Renal pelvis (tissue), 4 donors: Measurements from ENCODE around the gene DMRTA2. TPM values are rescaled to one million over a fixed set of nuclear protein-coding genes. Genes with fewer than 3 reads are reported as not detected.
A peak's percentile ranks its signal among the peaks of the same experiment; 100 is the strongest.
"Not testable (repeated sequence)": the region's sequence is repeated elsewhere in the genome, so short reads cannot be mapped to it uniquely, and the experiment has no call there.

Experiments
- DNase-seq: peaks from one replicate; pipeline ENCODE4 v3.0.0-alpha.2; 2013
- polyA plus RNA-seq, 3 donors: library from polyadenylated mRNA; unstranded; fragments of 120-200 nt; gene quantifications; one replicate each; pipeline ENCODE4 v1.2.1, GENCODE V29; 2013; ENCODE audit not compliant: insufficient read length in 3 of 3

The DMRTA2 gene
- polyA plus RNA-seq, 3 donors: not detected

DNA sequence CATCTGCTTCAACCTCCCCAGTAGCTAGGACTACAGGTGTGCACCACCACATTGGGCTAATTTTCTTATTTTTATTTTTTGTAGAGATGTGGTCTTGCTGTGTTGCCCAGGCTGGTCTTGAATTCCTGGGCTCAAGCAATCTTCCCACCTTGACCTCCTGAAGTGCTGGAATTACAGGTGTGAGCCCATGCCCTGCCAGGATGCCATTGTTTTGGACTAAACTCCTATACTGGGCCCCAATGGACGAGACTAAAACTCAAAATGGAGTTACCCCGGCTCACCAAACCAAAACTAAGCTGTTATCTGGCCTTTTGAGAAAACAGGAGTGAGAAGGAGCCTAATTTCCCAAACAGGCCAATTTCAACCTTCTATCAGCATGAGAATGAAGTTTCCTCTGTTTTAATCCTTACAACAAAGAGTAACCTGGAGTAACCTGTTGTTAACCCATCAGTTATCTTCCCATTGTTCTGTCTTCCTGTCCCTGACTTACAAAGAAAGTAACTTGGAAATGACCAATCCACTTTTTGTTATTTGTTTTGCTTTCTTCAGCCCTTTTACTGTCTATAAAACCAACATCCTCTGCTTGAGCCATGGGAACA is 29.6 kb downstream of the DMRTA2 start:
- no peak for DNase-seq

DNA sequence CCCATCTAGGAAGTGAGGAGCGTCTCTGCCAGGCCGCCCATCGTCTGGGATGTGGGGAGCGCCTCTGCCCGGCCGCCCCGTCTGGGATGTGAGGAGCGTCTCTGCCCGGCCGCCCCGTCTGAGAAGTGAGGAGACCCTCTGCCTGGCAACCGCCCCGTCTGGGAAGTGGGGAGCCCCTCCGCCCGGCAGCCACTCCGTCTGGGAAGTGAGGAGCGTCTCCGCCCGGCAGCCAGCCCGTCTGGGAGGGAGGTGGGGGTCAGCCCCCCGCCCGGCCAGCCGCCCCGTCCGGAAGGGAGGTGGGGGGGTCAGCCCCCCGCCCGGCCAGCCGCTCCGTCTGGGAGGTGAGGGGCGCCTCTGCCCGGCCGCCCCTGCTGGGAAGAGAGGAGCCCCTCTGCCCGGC is 41.7 kb downstream of the DMRTA2 start:
- not testable (repeated sequence) for DNase-seq

DNA sequence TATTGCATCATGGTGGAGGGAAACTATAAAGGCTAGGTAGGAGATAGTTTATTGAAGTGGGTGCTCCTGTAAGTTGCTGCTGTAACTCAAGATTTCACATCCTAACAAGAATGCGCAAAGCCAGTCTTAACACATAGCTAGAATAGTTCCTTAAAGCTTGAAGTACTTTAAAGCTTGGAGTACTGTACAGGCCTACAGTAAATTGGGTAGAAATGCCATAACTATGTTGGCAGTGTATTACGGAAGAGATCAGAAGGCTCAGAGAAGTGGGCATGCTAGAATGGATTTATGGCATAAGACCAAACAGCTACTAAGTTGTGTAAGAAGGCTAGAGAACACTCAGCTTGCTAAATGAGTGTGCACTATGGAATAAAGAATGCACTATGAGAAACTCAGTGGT is 44.5 kb downstream of the DMRTA2 start:
- DNase-seq: no peak

DNA sequence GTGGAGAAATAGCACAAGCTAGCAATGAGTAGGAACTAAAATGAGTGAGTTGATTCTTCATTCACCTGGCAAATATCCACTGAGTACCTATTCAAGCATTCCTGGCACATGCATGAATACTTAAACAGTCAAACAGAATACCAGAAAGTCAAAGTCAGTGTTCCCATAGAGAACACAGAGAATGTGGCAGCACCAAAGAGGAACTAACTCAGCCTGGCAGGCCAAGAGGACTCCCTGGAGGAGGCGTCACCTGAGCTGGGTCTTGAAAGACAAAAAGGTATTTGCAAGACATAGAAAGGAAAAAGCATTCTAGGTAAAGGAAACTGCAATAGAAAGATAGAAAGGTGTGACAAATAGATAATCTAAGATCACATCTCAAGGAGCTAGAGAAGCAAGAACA is 49.7 kb downstream of the DMRTA2 start:
- no peak for DNase-seq

DNA sequence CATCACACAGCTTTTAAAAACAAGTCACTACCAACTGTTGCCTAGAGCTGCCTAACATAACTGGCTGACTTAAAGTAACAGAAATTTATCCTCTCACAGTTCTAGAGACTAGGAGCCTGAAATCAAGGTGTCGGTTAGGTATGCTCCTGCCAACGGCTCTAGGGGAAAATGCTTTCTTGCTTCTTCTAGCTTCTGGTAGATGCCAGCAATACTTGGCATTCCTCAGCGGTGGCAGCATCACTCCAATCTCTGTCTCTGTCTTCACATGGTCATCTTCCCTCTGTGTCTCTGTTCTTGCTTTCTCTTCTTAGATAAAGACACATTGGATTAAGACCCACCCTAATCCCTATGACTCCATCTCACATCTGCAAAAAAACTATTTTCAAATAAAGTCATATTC is 51.5 kb downstream of the DMRTA2 start:
- DNase-seq: no peak

DNA sequence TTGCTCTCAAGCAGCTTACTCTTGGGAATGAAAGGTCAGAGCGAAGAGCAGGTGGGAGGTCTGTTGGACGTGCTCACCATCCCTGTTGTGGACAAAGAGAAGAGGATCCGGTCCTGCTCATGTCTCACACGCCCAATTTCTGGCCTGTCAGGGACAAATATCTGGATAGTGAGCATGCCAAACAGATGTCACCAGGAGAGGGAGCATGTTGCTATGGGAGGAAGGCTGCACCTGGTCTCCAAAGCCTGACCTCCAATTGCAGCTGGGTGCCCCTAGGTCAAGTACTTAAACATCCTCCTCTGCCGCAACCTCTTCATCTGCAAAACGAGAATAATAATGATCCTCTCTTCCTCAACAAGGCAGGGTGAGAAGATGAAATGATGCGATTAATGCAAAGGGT is 53.4 kb downstream of the DMRTA2 start:
- DNase-seq: no peak

DNA sequence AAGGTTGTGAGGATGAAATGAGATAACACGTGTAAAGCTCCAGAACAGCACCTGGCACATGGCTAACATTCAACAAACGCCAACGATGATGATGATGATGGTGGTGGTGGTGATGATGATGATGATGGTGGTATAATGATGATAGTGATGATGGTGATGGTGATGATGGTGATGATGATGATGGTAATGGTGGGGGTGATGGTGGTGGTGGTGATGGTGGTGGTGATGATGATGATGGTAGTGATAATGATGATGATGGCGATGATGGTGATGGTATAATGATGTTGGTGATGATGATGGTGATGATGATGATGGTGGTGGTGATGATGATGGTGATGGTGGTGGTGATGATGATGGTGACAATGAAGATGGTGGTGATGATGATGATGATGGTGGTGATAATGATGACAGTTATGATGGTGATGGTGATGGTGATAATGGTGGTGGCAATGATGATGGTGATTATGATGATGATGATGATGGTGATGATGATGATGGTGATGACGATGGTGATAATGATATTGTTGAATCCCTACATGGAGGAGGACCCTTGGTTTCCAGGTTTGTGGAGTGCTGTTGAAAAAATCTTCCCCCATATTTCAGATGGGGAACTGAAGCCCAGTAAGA is 54.1 kb downstream of the DMRTA2 start:
- no peak for DNase-seq

DNA sequence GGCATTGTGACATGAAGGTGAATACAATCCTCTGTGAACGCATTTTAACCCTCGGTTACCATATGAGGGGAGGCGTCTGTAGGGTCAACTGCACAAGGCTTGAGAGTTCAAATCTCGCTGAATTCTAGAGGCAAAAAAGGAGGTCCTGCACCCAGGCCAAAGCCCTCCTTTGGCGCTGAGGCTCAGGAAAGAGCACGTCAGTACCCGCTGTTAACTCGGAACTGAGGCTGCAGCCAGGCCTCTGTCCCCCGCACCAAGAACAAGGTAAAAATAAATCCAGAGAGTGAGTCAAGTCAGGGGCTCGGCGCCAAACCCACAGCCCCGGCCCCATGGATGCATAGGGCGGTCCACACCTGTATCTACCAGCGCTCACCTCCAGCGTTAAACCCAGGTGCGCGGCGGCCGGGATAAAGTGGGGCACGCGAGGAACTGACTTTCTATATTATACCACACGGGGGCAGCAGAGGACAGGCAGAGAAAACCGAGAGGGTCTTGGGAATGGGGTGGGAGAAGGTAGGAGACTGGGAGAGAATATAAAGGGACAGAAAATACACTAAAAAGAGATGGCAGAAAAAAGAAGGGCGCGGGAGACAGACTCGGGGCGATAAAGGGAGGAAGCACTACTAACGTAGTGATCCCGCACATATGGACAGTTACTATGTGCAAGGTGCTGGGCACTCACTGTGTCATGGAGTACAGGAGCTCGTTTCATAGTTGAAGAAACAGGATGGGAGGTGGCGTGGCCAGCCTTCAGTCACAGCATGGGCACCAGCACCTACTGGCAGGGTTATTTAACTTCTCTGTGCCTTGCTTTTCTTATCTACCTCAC is 54.9 kb downstream of the DMRTA2 start:
- peak; percentile 27 for DNase-seq
